CD4-positive, alpha-beta T cell treated with Interleukin-10 for 1 hour (primary cell): ENCODE data around the gene CFAP54.

Experiments
- DNase-seq: peaks from one replicate; pipeline ENCODE4 v3.0.0-alpha.2; 2020

The CFAP54 gene

GRCh38 chr12:96906498-96906848 is 417.1 kb downstream of the CFAP54 start:
- no peak for DNase-seq

GRCh38 chr12:96906849-96907670 is 417.7 kb downstream of the CFAP54 start, which contains the start of gene NEDD1:
NEDD1 (plus strand) TSS chr12:96907257; CDS start chr12:96909760, 2,503 bp downstream.
- DNase-seq = peak; percentile 87

- DNase-seq = peak; percentile 40
These were observed 418.5 kb downstream of the CFAP54 start for GRCh38 chr12:96907671-96908422.

GRCh38 chr12:96908423-96908675 is 419.0 kb downstream of the CFAP54 start:
- no peak for DNase-seq

GRCh38 chr12:96912261-96912660 is 422.9 kb downstream of the CFAP54 start:
- DNase-seq = no peak

GRCh38 chr12:96912943-96913342 is 423.6 kb downstream of the CFAP54 start:
- DNase-seq = no peak

- no peak for DNase-seq
These were observed 430.3 kb downstream of the CFAP54 start for GRCh38 chr12:96919510-96920210.
